ENCODE results near the gene MANBA. TPM values are rescaled to one million over a fixed set of nuclear protein-coding genes. Genes with fewer than 3 reads are reported as not detected.

Gene MANBA
- total RNA-seq, 2 donors from 2014 or later: 37.2 to 41.3 TPM

DNA sequence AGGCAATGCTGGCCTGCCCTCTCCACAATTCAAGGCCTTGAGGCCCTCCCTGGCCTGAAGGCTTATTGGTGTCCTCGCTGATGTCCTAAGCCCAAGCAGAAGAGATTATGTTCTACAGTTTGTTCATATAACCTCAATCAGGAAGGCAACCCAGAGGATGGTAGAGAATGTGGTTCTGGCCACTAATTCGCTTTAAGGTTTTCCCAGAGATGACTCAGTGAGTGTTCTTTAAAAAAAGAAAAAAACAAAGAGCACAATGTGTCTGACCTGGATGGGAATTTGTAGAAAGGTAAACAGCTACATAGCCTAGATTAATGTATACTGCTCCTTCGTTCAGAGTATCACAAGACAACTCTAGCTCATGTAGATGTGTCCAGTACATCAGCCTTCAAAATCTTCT is 66.0 kb downstream of the MANBA start:
- Histone ChIP-seq H3K27ac (no peak overlapping the region), H3K27me3 (replicated peaks; ENCODE audit: insufficient read depth) (no peaks in the 10 kb centered on the region), H3K4me3 (no peak overlapping the region), H3K36me3 (peaks cover 1% of the 10 kb centered on the region), H3K4me1 (ENCODE audit: control insufficient read depth in 1 of 2, low read depth in 2 of 2) (no peaks in the 10 kb centered on the region), H3K9me3 (no peaks in the 10 kb centered on the region)
- TF ChIP-seq, protein P1, sequence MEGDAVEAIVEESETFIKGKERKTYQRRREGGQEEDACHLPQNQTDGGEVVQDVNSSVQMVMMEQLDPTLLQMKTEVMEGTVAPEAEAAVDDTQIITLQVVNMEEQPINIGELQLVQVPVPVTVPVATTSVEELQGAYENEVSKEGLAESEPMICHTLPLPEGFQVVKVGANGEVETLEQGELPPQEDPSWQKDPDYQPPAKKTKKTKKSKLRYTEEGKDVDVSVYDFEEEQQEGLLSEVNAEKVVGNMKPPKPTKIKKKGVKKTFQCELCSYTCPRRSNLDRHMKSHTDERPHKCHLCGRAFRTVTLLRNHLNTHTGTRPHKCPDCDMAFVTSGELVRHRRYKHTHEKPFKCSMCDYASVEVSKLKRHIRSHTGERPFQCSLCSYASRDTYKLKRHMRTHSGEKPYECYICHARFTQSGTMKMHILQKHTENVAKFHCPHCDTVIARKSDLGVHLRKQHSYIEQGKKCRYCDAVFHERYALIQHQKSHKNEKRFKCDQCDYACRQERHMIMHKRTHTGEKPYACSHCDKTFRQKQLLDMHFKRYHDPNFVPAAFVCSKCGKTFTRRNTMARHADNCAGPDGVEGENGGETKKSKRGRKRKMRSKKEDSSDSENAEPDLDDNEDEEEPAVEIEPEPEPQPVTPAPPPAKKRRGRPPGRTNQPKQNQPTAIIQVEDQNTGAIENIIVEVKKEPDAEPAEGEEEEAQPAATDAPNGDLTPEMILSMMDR (IDR thresholded peaks at IDR 0.05): no peak
- DNase-seq (ENCODE audit: low spot score): no peak
- ATAC-seq (ENCODE audit: insufficient number of reproducible peaks, low FRiP score, low read depth): no peak

DNA sequence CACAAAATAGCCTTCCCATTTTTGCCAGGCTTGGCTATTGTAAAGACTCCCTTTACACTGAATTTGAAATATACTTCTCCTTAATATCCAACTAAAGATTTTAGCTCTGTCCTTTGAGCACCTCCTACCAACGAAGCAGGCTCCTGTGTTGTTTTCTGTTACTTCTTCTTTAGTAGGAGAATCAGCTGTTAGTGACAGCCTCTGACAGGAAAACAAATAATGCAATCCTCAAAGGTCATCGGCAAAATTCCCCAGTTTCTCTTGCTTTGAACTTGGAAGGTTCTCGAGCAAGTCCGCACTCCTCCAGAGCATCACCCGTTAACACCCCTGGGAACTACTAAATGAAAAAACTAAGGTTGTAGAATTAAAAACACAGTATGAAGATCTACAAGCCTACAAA is 66.9 kb downstream of the MANBA start:
- no peaks in the 10 kb centered on the region for H3K27me3 ChIP-seq (replicated peaks; ENCODE audit: insufficient read depth)
- H3K4me1 ChIP-seq (ENCODE audit: control insufficient read depth in 1 of 2, low read depth in 2 of 2): no peaks in the 10 kb centered on the region
- H3K27ac ChIP-seq: no peak overlapping the region
- H3K4me3 ChIP-seq: no peak overlapping the region
- H3K36me3 ChIP-seq: peaks cover 4% of the 10 kb centered on the region
- TF ChIP-seq, protein P1 (IDR thresholded peaks at IDR 0.05): no peak
- no peak for DNase-seq (ENCODE audit: low spot score)
- ATAC-seq (ENCODE audit: insufficient number of reproducible peaks, low FRiP score, low read depth): no peak
- no peaks in the 10 kb centered on the region for H3K9me3 ChIP-seq

DNA sequence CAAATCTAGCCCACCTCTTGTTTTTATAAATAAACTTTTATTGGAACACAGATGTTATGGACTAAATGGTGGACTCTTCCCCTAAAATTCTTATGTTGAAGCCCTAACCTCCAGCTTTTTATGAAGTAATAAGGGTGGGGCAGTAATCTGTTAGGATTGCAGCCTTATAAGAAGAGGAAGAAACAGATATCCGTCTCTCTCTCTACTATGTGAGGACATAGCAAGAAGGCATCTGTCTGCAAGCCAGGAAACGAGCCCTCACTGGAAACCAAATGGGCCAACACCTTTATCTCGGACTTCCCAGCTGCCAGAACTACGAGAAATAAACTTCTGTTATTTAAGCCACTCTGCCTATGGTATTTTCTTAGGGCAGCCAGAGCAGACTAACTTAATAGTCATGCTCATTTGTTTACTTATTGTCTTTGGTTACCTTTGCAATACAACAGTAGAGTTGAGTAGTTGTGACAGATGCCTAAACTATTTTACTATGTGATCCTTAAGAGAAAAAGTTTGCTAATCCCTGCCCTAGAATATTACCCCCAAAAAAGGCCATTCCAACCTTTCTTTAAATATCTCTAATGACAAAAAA is 67.4 kb downstream of the MANBA start:
- no peak for DNase-seq (ENCODE audit: low spot score)
- Histone ChIP-seq H3K4me1 (ENCODE audit: control insufficient read depth in 1 of 2, low read depth in 2 of 2) (peaks cover 0 to 1% of the 10 kb centered on the region in 2 donors), H3K9me3 (no peaks in the 10 kb centered on the region), H3K27ac (no peak overlapping the region), H3K4me3 (no peak overlapping the region), H3K36me3 (peaks cover 4% of the 10 kb centered on the region), H3K27me3 (replicated peaks; ENCODE audit: insufficient read depth) (no peaks in the 10 kb centered on the region)
- TF ChIP-seq, protein P1 (IDR thresholded peaks at IDR 0.05): no peak
- no peak for ATAC-seq (ENCODE audit: insufficient number of reproducible peaks, low FRiP score, low read depth)

DNA sequence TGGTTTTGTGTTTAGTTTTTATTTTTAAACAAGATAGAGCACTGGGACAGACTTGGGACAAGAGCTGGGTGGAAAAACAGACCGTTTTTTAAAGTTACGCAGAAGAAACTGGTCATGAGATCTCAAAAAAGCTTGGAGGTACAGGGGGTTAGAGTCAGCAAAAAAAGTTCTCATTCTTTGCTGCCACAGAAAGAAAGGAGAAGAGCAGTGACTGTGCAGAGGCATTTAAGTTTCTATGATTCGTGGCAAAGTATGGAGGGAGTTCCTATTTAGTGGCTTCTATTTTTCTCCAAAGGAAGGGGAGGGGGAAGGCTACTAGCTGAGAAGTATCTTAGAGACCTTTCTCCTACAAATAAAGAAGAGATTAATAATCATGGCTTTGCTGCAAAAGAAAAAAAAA is 68.3 kb downstream of the MANBA start:
- TF ChIP-seq, protein P1 (IDR thresholded peaks at IDR 0.05): no peak
- Histone ChIP-seq H3K27me3 (replicated peaks; ENCODE audit: insufficient read depth) (no peaks in the 10 kb centered on the region), H3K27ac (peak overlapping the region in 1 of 2 donors; percentile 33), H3K9me3 (no peaks in the 10 kb centered on the region), H3K4me3 (no peak overlapping the region), H3K4me1 (ENCODE audit: control insufficient read depth in 1 of 2, low read depth in 2 of 2) (peaks cover 3 to 10% of the 10 kb centered on the region in 2 donors), H3K36me3 (peaks cover 4% of the 10 kb centered on the region)
- ATAC-seq (ENCODE audit: insufficient number of reproducible peaks, low FRiP score, low read depth) (no peak), DNase-seq (ENCODE audit: low spot score) (no peak)

DNA sequence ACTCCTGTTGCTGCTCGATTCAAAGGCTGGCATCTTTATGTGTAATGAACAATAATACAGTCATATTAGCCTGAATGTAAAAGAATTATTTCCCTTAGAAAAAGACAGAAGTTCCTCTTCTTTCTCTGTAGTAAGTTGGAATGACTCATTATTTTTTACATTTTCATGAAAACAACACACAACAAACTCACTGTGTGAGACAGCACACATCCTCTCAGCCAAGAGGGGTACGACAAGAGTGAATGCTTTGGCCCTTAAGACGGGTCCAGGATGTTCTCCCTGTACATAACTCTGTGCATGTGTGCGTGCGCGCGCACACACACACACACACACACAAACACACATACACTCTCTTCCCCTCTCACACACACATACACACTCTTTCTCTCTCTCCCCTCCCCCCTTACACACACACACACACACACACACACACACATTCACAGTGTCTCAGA is 72.8 kb downstream of the MANBA start:
- TF ChIP-seq, protein P1 (IDR thresholded peaks at IDR 0.05): no peak
- Histone ChIP-seq H3K27ac (peak overlapping the region in 1 of 2 donors; percentile 32), H3K9me3 (no peaks in the 10 kb centered on the region), H3K4me3 (no peak overlapping the region), H3K27me3 (replicated peaks; ENCODE audit: insufficient read depth) (no peaks in the 10 kb centered on the region), H3K36me3 (peaks cover 4% of the 10 kb centered on the region), H3K4me1 (ENCODE audit: control insufficient read depth in 1 of 2, low read depth in 2 of 2) (peaks cover 5 to 14% of the 10 kb centered on the region in 2 donors)
- ATAC-seq (ENCODE audit: insufficient number of reproducible peaks, low FRiP score, low read depth): no peak
- no peak for DNase-seq (ENCODE audit: low spot score)

Data from thoracic aorta (tissue), 2 donors.